ENCODE data around the gene OSBPL5.

DNA sequence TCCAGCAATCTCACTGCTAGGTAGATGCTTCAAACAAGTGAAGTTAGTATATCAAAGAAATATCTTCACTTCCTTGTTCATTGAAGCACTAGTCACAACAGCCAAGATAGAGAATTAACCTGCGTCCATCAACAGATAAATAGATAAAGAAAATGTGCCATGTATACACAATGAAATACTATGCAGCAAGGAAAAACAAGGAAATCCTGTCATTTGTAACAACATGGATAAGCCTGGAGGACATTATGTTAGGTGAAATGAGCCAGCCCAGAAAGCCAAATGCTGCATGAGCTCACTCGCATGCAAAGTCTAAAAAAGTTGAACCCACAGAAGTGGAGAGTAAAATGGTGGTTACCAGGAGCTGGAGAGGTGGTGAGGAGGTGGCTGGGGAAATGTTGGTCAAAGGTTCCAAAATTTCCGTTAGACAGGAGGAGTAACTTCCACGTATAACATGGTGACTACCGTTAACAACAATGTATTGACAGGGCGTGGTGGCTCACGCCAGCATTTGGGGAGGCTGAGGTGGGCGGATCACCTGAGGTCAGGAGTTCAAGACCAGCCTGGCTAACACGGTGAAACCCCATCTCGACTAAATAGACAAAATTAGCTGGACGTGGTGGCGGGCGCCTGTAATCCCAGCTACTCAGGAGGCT is 84.3 kb downstream of the OSBPL5 start:
- no peak for TF ChIP-seq RCOR1 (IDR thresholded peaks at IDR 0.05; ENCODE audit: insufficient replicate concordance, low read length)
- TF ChIP-seq, protein P1, sequence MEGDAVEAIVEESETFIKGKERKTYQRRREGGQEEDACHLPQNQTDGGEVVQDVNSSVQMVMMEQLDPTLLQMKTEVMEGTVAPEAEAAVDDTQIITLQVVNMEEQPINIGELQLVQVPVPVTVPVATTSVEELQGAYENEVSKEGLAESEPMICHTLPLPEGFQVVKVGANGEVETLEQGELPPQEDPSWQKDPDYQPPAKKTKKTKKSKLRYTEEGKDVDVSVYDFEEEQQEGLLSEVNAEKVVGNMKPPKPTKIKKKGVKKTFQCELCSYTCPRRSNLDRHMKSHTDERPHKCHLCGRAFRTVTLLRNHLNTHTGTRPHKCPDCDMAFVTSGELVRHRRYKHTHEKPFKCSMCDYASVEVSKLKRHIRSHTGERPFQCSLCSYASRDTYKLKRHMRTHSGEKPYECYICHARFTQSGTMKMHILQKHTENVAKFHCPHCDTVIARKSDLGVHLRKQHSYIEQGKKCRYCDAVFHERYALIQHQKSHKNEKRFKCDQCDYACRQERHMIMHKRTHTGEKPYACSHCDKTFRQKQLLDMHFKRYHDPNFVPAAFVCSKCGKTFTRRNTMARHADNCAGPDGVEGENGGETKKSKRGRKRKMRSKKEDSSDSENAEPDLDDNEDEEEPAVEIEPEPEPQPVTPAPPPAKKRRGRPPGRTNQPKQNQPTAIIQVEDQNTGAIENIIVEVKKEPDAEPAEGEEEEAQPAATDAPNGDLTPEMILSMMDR (conservative IDR thresholded peaks at IDR 0.05; ENCODE audit: low read depth, low read length): no peak
- TF ChIP-seq SMC3 (IDR thresholded peaks at IDR 0.05; ENCODE audit: low read depth, low read length): no peak
- TF ChIP-seq, protein P2, sequence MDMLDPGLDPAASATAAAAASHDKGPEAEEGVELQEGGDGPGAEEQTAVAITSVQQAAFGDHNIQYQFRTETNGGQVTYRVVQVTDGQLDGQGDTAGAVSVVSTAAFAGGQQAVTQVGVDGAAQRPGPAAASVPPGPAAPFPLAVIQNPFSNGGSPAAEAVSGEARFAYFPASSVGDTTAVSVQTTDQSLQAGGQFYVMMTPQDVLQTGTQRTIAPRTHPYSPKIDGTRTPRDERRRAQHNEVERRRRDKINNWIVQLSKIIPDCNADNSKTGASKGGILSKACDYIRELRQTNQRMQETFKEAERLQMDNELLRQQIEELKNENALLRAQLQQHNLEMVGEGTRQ (IDR thresholded peaks at IDR 0.05; ENCODE audit: low read depth, low read length): no peak
- no peak for TF ChIP-seq POLR2A (IDR thresholded peaks at IDR 0.05; ENCODE audit: low read depth, low read length)
- no peak for TF ChIP-seq RAD21 (IDR thresholded peaks at IDR 0.05; ENCODE audit: low read length)
- TF ChIP-seq MAZ (IDR thresholded peaks at IDR 0.05; ENCODE audit: borderline replicate concordance, low read depth, low read length): no peak
- TF ChIP-seq MAFK (IDR thresholded peaks at IDR 0.05; ENCODE audit: low read depth, low read length): no peak
- no peak for TF ChIP-seq CEBPB (IDR thresholded peaks at IDR 0.05; ENCODE audit: low read depth, low read length)
- no peak for TF ChIP-seq NFE2L2 (IDR thresholded peaks at IDR 0.05; ENCODE audit: low read depth, low read length)
- TF ChIP-seq FOS (IDR thresholded peaks at IDR 0.05; ENCODE audit: low read depth, low read length): no peak
- TF ChIP-seq MXI1 (IDR thresholded peaks at IDR 0.05; ENCODE audit: borderline replicate concordance, low read depth, low read length): no peak

All from IMR-90 (cell line).